Pancreas (tissue), 10 donors: ENCODE measurements around the gene ATG9B. TPM values are rescaled to one million over a fixed set of nuclear protein-coding genes. Genes with fewer than 3 reads are reported as not detected.

ENCODE experiments used
- ATAC-seq, 4 donors: fragments of 200-7000 bp; cut with Tn5 transposase; one replicate each; pipeline versions ENCODE4 v1.8.0 to v1.9.1; 2020; ENCODE audit warnings: mild to moderate bottlenecking in 4 of 4, moderate library complexity in 4 of 4
- DNase-seq, 6 donors: peaks; one replicate each; pipeline ENCODE4 v3.0.0-alpha.2; 2020
- FAIRE-seq: peaks from 2 replicates; lab custom pipeline; 2012; peaks lifted over from hg19 to GRCh38; lab: Jason Lieb, UNC
- H3K27ac ChIP-seq, 4 donors: fragments of 200-600 bp; sonication (generic); 1 replicate in 3 of 4; 2 replicates in 1 of 4; pipeline versions ENCODE4 v1.5.0 to v1.8.0; 2020
- H3K27me3 ChIP-seq, 4 donors: fragments of 200-600 bp; one replicate each; pipeline ENCODE4 v1.8.0; 2021
- H3K36me3 ChIP-seq, 3 donors: fragments of 200-600 bp; sonication (generic) in 1 of 3; one replicate each; pipeline versions ENCODE4 v1.5.0 to v1.8.0; 2020 to 2021
- H3K4me1 ChIP-seq, 3 donors: fragments of 200-600 bp; one replicate each; pipeline ENCODE4 v1.8.0; 2021
- H3K4me3 ChIP-seq, 4 donors: fragments of 200-600 bp; sonication (generic) in 2 of 4; one replicate each; pipeline versions ENCODE4 v1.5.0 to v1.8.0; 2020 to 2021
- H3K9me3 ChIP-seq, 4 donors: fragments of 200-600 bp; one replicate each; pipeline ENCODE4 v1.8.0; 2021
- CTCF ChIP-seq, 4 donors: fragments of 200-600 bp; sonication (generic) in 3 of 4; IDR thresholded peaks; one replicate each; pipeline versions ENCODE4 v1.5.0 to v1.8.0; 2021; ENCODE audit warnings: antibody characterized with exemption in 4 of 4
- WGBS, 2 donors: extraction: QIAGEN DNeasy Blood & Tissue Kit; methylation state at CpG; one replicate each; pipeline ENCODE4 v1.1.7; 2013; 5-methylcytosine and 5-hydroxymethylcytosine counted together
- intact Hi-C, 3 donors: fragments of 100-400 bp; cut with DNase I; formaldehyde crosslinking; loops; one replicate each; pipeline versions ENCODE4 v1.11.1 to v1.14.2; 2022
- polyA plus RNA-seq, 2 donors: library from polyadenylated mRNA; stranded (reverse); fragments of 200-250 nt; gene quantifications; one replicate each; pipeline ENCODE4 v1.2.3, GENCODE V29; 2013
- total RNA-seq, 6 donors: library from RNA; stranded (reverse); fragmentation: NEBNext Ultra II Directional in 4 of 6; extraction: Animal tissue kit (Norgen Biotek cat#: 25700) in 4 of 6; gene quantifications; one replicate each; pipeline versions ENCODE4 v1.2.1 to v1.2.4, GENCODE V29; 2021 to 2023
- donor health status: healthy with polysubstance abuse.
- donor health status: DM: no; HTN: no; CAD: no; lungs with moderate emphysema.
- donor health status: DM: no; HTN: no; CAD: no.
- donor health status: control.
- donor health status: control.
- donor health status: Bipolar disorder and iron deficiency.
- donor health status: DM: yes; HTN: yes; CAD: no.
- donor health status: DM: no; HTN: no; CAD: no.
- donor health status: DM: no; HTN: no; CAD: no.
- donor health status: DM: yes; HTN: yes; CAD: no.

ATG9B gene
- total and polyA plus RNA-seq, 8 donors, result 0.06 to 1.5 (median 0.28) TPM; not detected in 1

GRCh38 chr7:151047976-151048815 lies 23.9 kb upstream of the ATG9B start, which contains the start of gene ASIC3:
Gene ASIC3 (plus strand): TSS chr7:151048531. CDS start chr7:151048886, 355 bp downstream.
- Histone ChIP-seq H3K9me3 (no peaks in the 10 kb centered on the region), H3K27me3 (no peaks in the 10 kb centered on the region), H3K4me1 (peaks cover 0 to 4% (median 0%) of the 10 kb centered on the region in 3 donors), H3K4me3 (no peak within 1 kb of the TSS), H3K27ac (no peak within 1 kb of the TSS), H3K36me3 (no peaks in the 10 kb centered on the region)
- no peak for ATAC-seq
- WGBS, 2 donors, result 71 to 78% methylated on average over 22 of the region's 22 CpGs
- FAIRE-seq, result no peak
- DNase-seq, result peak in 1 of 6 donors; percentile 72
- no peak for TF ChIP-seq CTCF (IDR thresholded peaks at IDR 0.05)
- intact Hi-C loops, result no loop called here

DNA sequence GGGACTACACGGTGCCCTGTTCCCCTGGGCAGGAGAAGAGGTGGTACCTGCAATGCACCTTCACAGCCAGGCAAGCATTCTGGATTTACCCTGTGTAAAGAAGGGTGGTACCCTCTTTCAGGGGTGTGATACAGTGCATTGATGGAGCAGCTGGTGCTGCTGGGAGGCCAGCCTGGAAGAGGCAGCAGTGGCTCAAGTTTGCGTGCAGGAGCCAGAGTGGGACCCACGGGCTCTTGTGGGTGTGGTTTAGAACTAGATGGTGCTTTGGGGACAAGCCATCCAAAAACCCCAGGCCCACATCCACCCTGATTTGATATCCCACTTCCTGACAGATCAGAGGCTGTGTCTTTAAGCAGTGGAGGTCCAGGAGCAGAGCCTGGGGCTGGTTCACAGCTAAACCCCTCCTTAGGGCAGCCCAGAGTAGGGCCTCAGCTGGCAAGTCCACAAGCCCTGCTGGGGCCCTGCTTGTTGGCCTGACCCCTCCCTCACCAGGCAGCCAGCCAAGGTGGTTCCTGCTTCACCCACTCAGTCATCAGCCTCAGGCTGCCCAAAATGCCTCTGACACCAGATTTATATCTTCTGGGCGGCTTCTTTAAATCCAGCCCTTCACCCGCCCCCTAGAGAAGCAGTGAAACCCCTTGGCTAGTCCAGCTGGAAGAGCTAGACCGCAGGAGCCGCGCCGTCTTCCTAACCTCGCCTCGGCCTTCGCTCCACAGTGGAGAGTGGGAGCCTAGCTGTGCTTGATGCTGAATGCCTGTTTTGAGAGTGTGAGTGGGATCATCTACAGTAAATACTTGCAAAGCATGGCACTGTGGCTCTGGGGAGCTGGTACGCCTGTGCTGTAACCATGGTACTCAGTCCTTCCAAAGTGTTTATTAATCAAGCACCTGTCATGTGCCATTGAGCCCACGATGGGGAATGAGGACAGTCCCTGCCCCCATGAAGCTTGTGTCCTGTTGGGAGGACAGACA lies 22.6 kb upstream of the ATG9B start:
- Histone ChIP-seq H3K4me3 (no peak overlapping the region), H3K36me3 (no peaks in the 10 kb centered on the region), H3K4me1 (peaks cover 0 to 4% (median 0%) of the 10 kb centered on the region in 3 donors), H3K9me3 (no peaks in the 10 kb centered on the region), H3K27me3 (no peaks in the 10 kb centered on the region), H3K27ac (no peak overlapping the region)
- no peak for ATAC-seq
- no peak for TF ChIP-seq CTCF (IDR thresholded peaks at IDR 0.05)
- WGBS, 2 donors, result 73% methylated on average over 14 of the region's 14 CpGs
- intact Hi-C loops, result no loop called here
- DNase-seq, result peak in 1 of 6 donors; percentile 62
- FAIRE-seq, result no peak

GRCh38 chr7:151045967-151046366 lies 21.7 kb upstream of the ATG9B start:
- 77 to 82% methylated on average over 9 of the region's 9 CpGs for whole genome bisulfite sequencing, 2 donors
- peak in 1 of 6 donors; percentile 15 for DNase-seq
- no peak for FAIRE-seq

DNA sequence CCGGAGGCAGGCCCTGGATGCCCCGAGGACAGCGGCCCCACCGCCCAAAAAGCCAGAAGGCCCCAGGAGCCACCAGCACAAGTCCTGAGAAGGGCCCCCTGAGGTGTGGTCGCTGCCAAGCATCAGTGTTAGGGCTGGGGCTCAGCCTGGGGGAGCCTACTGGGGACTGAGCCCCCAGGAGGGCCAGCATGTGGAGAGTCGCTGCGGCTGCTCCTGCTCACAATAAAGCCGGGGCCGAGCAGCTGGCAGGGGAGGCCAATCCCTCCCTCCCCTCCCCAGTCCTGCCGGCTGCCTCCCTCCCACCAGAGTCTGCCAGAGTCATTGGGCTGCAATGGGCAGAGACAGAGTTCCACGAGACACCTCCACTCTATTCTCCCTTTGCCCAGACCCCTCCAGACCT lies 21.0 kb upstream of the ATG9B start:
- intact Hi-C loops, result no loop called here
- Histone ChIP-seq H3K27me3 (no peaks in the 10 kb centered on the region), H3K4me1 (no peaks in the 10 kb centered on the region), H3K27ac (no peak overlapping the region), H3K4me3 (no peak overlapping the region), H3K36me3 (no peaks in the 10 kb centered on the region), H3K9me3 (no peaks in the 10 kb centered on the region)
- DNase-seq, result peak in 2 of 6 donors; percentile 11 to 59
- no peak for FAIRE-seq
- 88 to 98% methylated on average over 9 to 11 of the region's 11 CpGs for WGBS, 2 donors
- no peak for ATAC-seq
- TF ChIP-seq CTCF (IDR thresholded peaks at IDR 0.05), result no peak

More at GRCh38 chr7:151045967-151046366, 21.7 kb upstream of the ATG9B start:
- Histone ChIP-seq H3K27ac (no peak overlapping the region), H3K4me1 (peaks cover 0 to 2% (median 0%) of the 10 kb centered on the region in 3 donors), H3K27me3 (no peaks in the 10 kb centered on the region), H3K9me3 (no peaks in the 10 kb centered on the region), H3K36me3 (no peaks in the 10 kb centered on the region), H3K4me3 (no peak overlapping the region)
- no peak for ATAC-seq
- intact Hi-C loops, result no loop called here
- no peak for TF ChIP-seq CTCF (IDR thresholded peaks at IDR 0.05)
